ENCODE measurements around the gene INHBB.

GRCh38 chr2:120354935-120355779, 9.2 kb downstream of the INHBB start:
- no peak for TF ChIP-seq CTCF (IDR thresholded peaks at IDR 0.05; ENCODE audit: insufficient read depth, low read length)
- TF ChIP-seq REST (IDR thresholded peaks at IDR 0.05; ENCODE audit: insufficient replicate concordance, low read depth): no peak
- no peak for TF ChIP-seq POLR2AphosphoS5 (IDR thresholded peaks at IDR 0.05; ENCODE audit: low read depth)
- TF ChIP-seq GABPA (IDR thresholded peaks at IDR 0.05; ENCODE audit: low read depth): no peak
